ENCODE measurements around the gene AS3MT.
"Not testable (repeated sequence)": the region's sequence is repeated elsewhere in the genome, so short reads cannot be mapped to it uniquely, and the experiment has no call there.

Gene AS3MT

DNA sequence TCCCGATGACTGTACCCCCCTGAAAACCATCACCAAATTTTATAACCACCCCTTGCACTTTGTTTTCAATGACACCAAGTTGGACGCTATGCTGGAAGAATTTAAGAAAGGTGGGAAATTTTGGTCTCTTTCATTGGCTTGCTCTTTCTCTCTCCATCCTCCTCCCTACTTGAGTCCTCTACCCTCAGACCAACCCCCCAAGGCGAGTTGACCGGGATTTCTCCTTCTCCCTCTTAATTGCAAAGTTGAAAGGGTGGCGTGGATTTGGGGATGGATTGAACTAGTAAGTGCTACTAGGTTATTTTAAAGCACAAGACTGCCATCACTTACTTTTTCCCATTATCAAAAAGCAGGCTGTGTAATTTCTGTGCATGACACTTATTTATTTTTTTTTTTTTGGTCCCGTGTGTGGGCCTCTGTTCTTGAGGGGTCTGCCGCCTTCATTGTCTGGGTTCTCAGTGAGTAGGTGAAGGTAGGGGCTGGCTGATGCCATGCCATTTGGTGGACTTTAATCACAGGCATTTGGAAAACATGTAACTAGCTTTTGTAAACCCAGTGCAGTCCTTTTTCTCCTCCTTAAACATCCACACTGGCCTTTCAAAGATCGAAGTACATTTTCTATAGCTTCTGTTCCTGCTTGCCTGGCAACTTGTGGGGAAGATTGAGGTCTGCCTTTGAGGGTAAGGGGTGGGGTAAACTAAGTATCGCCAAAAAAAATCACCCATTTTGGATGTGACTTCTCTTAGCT is 50.9 kb downstream of the AS3MT start:
- DNase-seq (ENCODE audit: low read depth) = no peak

- DNase-seq (ENCODE audit: low read depth) = no peak
These were observed 54.3 kb downstream of the AS3MT start for GRCh38 chr10:102923601-102924000.

- no peak for DNase-seq (ENCODE audit: low read depth)
These were observed 57.6 kb downstream of the AS3MT start for GRCh38 chr10:102926842-102927241.

DNA sequence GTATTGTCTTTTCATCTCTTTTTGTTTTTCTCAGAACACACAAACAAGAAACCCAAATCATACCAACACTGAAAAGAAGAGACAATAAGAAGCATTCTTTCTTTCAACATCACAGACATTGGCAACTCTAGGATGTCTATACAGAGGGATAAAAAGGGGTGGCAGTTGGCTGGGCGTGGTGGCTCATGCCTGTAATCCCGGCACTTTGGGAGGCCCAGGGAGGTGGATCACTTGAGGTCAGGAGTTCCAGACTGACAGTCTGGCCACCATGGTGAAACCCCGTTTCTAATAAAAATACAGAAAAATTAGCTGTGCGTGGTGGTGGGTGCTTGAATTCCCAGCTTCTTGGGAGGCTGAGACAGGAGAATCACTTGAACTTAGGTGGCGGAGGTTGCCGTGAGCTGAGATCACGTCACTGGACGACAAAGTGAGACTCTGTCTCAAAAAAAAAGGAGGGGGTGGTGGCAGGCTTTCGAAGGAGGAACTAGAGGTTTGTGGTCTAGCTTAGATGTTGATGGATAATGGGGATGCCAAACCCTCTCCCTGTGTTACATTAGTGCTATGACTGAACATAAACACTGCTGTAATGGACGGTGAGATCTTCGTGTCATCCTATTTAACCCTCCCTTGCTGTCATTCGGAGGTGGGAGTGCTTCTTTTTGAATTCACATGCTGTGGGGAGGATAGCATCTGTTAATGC is 58.2 kb downstream of the AS3MT start:
- DNase-seq (ENCODE audit: low read depth) = no peak

- DNase-seq (ENCODE audit: low read depth) = not testable (repeated sequence)
These were observed 59.2 kb downstream of the AS3MT start for GRCh38 chr10:102928442-102928841.

- DNase-seq (ENCODE audit: low read depth) = no peak
These were observed 61.5 kb downstream of the AS3MT start for GRCh38 chr10:102930720-102931119.

DNA sequence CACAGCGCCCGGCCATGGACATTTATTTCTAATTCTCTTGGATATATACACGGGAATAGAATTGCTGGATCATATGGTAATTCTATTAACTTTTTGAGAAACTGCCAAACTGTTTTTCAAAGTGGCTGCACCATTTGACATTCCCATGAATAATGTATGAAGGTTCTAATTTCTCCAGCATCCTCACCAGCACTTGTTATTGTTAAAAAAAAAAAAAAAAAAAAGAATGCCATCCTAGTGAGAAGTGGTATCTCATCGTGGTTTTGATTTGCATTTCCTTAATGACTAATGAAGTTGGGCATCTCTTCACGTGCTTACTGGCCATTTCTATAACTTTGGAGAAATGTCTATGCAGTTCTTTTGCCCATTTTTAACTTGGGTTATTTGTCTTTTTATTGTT is 62.4 kb downstream of the AS3MT start:
- no peak for DNase-seq (ENCODE audit: low read depth)

GRCh38 chr10:102935505-102935904 is 66.2 kb downstream of the AS3MT start:
- DNase-seq (ENCODE audit: low read depth) = no peak

- no peak for DNase-seq (ENCODE audit: low read depth)
These were observed 66.8 kb downstream of the AS3MT start for GRCh38 chr10:102935939-102936605.

DNA sequence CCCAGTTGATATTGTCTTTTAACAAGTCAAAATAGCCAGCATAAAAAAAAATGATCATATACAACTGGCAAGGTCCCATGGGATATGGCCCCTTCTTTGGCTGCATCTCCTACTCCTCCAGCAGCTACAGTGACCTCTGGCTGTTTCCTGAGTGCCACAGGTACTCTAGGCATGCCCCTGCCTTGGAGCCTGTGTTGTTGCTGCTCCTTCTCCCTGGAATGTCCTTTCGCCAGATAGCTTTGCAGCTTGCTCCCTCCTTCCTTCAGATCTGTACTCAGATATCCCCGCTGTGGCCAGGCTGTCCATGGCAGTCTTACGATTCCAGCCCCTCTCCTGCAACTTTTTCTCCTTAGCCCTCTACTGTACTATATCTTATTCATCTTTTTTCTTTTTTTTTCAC is 72.1 kb downstream of the AS3MT start:
- DNase-seq (ENCODE audit: low read depth) = no peak

GRCh38 chr10:102945449-102945848 is 76.2 kb downstream of the AS3MT start:
- DNase-seq (ENCODE audit: low read depth) = no peak

GRCh38 chr10:102945962-102946361 is 76.7 kb downstream of the AS3MT start:
- DNase-seq (ENCODE audit: low read depth) = no peak

DNA sequence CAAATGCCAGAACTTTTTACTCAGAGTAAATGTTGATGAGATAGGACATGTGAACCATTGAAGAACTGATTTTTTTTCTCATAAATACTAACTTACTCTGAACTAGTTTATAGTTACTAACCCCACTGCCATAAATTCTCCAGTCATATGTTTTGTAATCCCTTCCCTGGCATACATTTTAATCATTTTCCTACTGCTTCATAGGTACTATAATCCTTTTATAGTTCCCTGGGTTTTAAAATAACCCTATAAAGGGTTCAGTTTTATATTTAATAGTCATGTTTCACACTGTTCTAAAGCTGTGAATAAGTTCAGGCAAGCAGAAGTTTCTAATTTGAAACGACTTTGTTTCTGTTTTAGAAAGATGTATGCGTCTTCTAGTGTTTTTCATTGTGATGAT is 77.7 kb downstream of the AS3MT start:
- no peak for DNase-seq (ENCODE audit: low read depth)

- no peak for DNase-seq (ENCODE audit: low read depth)
These were observed 78.9 kb downstream of the AS3MT start for GRCh38 chr10:102948176-102948575.

DNA sequence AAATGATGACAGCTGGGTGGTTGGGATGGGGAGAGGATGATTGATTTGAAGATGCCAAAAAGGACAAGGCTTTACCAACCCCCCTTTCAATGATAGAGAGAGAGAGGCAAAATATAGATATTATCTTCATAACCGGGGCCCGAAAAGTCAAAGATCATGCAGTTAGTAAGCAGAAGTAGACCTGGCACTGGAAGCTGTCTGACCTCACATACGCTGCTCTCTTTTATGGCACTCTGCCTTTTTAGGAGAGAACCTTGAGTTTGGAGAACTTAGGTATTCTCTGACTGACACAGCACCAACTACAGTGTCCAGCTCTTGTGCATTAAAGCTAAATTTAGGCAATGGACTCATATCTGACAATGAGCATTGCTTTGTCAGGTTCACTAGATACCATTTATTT is 79.5 kb downstream of the AS3MT start:
- DNase-seq (ENCODE audit: low read depth) = no peak

DNA sequence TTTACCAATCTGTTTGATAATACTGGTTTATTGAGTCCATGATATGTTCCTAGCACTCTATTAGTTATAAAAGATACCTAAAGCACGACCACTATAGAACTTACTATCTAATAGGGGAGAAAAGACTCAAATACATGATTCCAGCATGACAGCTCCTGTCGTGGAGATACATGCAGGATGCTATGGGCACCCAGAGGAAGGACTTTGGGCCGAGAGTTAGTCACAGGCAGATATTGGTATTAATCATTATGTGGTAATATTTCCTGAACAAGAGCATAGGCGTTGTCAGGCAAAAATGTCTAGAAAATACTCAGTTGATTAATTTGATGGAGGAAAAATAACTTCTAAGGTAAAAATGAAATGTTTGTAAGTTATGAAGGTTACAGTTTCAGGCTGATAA is 80.6 kb downstream of the AS3MT start:
- DNase-seq (ENCODE audit: low read depth) = no peak

GRCh38 chr10:102951316-102951715 is 82.0 kb downstream of the AS3MT start:
- no peak for DNase-seq (ENCODE audit: low read depth)
